IPS-15b (cell line): ENCODE results near the gene NEK6.
"Not testable (repeated sequence)": the region's sequence is repeated elsewhere in the genome, so short reads cannot be mapped to it uniquely, and the experiment has no call there.

Source experiments
- H3K27me3 ChIP-seq: one replicate; pipeline ENCODE4 v1.6.1; 2013; ENCODE audit warnings: low read length; ENCODE audit not compliant: control insufficient read depth, insufficient read depth
- H3K36me3 ChIP-seq: one replicate; pipeline ENCODE4 v1.6.1; 2013; ENCODE audit warnings: low read length; ENCODE audit not compliant: control insufficient read depth, insufficient read depth
- H3K4me1 ChIP-seq: one replicate; pipeline ENCODE4 v1.6.1; 2013; ENCODE audit warnings: mild to moderate bottlenecking, low read length; ENCODE audit not compliant: control insufficient read depth, insufficient read depth
- H3K4me3 ChIP-seq: one replicate; pipeline ENCODE4 v1.5.1; 2013; ENCODE audit warnings: low read depth, low read length
- H3K9ac ChIP-seq: one replicate; pipeline ENCODE4 v1.6.1; 2013; ENCODE audit warnings: low read depth, mild to moderate bottlenecking, low read length
- H3K9me3 ChIP-seq: one replicate; pipeline ENCODE4 v1.6.1; 2013; ENCODE audit warnings: mild to moderate bottlenecking, low read length; ENCODE audit not compliant: control insufficient read depth, insufficient read depth

NEK6 gene

GRCh38 chr9:124238546-124239140, 19.1 kb upstream of the NEK6 start:
- H3K4me1 ChIP-seq, result peaks cover 9% of the 10 kb centered on the region
- H3K36me3 ChIP-seq, result no peaks in the 10 kb centered on the region
- no peak overlapping the region for H3K4me3 ChIP-seq
- no peak overlapping the region for H3K9ac ChIP-seq
- no peaks in the 10 kb centered on the region for H3K27me3 ChIP-seq
- no peaks in the 10 kb centered on the region for H3K9me3 ChIP-seq

DNA sequence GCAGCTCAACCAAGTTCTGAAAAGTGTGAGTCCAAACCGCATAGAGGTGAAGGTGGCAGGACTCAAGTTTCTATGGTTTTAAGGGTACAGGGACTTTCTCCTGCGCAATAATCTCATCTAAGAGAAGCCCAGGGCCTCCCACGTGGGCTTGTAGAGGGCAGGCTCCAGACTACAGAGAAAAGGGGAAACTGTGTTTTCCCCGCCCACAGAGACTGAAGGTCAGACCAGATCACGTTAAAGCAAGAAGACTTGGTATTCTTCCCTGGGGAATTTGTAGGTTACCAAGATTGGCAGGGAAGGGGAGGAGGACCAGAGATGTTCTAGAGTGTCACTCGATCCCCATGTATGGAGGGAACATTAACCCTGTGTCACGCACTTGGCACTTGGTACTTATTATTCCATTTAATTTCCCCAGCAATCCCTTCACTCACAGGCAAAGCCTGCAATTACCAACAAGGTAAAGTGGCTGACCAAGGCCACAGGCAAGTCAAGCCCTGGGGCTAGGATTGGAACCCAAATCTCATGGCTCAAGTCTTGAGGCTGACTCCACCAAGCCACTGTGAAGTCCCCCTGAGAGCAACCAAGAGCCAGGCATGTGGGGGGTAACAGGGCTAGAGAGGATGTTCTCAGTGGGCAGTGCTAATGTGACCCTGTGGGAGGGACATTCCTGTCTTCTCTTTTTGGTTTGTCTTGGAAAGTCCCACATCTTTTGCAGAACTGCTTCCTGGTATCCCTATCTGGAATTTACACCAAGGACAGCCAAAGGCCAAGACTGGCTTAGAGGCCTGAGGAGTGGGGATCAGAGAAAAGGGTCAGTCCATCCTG, 18.3 kb upstream of the NEK6 start:
- Histone ChIP-seq H3K9me3 (no peaks in the 10 kb centered on the region), H3K36me3 (no peaks in the 10 kb centered on the region), H3K4me1 (peaks cover 9% of the 10 kb centered on the region), H3K9ac (no peak overlapping the region), H3K4me3 (no peak overlapping the region), H3K27me3 (no peaks in the 10 kb centered on the region)

DNA sequence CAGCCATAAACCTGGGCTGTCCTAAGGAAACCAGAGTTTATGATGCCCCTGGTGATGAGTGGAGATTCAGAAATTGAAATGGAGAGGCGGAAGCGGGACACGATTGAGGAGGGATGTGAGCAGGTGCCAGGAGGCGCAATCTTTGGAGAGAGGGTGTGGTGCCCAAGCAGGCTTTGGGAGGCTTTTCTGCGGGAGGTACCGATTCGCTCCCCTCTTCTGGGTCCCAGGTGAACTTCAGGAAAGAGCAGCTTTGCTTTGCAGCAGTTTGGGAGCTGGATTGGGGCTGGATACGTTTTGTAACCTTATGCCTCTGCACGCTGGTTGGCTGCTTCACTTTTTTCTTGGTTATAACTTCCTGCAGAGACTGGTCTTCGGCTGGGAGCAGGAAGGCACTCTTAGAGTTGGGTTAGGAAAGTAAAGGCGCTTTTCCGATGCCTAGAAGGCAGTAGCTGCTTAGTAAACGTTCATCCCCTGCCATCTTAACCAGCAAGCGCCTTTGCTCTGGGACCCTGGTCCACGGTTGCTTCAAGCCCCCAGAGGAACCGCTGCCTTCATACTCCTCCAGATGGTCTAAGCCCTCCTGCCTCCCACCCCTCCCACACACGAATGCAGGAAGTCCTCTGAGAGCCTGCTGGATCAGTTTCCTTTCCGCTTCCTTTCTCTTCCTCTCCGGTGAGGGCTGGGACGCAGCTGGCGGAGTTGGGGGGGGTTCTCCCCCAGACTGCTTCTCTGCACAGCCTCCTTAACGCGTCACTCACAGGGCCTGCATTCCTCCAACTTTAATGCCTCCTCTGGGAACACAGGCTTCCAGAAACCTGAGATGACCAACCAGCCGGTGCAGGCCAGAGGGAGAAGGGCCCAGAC, 15.2 kb upstream of the NEK6 start:
- peak overlapping the region; percentile 39 for H3K4me3 ChIP-seq

GRCh38 chr9:124247393-124247792, 10.4 kb upstream of the NEK6 start:
- not testable (repeated sequence) for H3K4me1 ChIP-seq, H3K27me3 ChIP-seq, H3K36me3 ChIP-seq, H3K9me3 ChIP-seq, H3K9ac ChIP-seq, H3K4me3 ChIP-seq

More for the DNA sequence above, 15.2 kb upstream of the NEK6 start:
- Histone ChIP-seq H3K36me3 (no peaks in the 10 kb centered on the region), H3K9ac (peak overlapping the region; percentile 24), H3K27me3 (no peaks in the 10 kb centered on the region), H3K9me3 (no peaks in the 10 kb centered on the region), H3K4me1 (peaks cover 9% of the 10 kb centered on the region)

GRCh38 chr9:124248066-124248465, 9.7 kb upstream of the NEK6 start:
- peaks cover 3% of the 10 kb centered on the region for H3K4me1 ChIP-seq
- H3K4me3 ChIP-seq, result no peak overlapping the region
- H3K36me3 ChIP-seq, result no peaks in the 10 kb centered on the region
- H3K9ac ChIP-seq, result no peak overlapping the region
- H3K9me3 ChIP-seq, result no peaks in the 10 kb centered on the region
- H3K27me3 ChIP-seq, result no peaks in the 10 kb centered on the region

DNA sequence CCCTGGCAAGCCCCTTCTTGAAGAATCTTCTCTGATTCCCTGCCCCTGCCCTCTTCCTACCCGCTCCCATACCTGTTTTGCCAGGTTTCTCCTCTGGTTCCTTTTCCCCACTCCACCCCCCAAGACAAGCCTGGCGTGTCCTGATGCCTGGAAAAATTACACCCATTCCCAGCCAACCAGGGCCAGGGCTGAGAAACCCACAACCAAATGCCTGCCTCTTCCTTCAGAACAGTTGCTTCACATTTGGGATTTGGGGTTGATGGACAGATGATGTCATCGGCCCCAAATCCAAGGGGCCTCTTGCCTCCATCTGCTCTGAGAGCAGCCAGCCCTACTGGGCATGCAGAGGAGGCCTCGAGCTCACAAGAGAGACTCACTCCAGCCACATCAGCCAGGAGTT, 8.8 kb upstream of the NEK6 start:
- Histone ChIP-seq H3K36me3 (no peaks in the 10 kb centered on the region), H3K4me3 (no peak overlapping the region), H3K9me3 (no peaks in the 10 kb centered on the region), H3K9ac (no peak overlapping the region), H3K27me3 (no peaks in the 10 kb centered on the region), H3K4me1 (no peaks in the 10 kb centered on the region)

DNA sequence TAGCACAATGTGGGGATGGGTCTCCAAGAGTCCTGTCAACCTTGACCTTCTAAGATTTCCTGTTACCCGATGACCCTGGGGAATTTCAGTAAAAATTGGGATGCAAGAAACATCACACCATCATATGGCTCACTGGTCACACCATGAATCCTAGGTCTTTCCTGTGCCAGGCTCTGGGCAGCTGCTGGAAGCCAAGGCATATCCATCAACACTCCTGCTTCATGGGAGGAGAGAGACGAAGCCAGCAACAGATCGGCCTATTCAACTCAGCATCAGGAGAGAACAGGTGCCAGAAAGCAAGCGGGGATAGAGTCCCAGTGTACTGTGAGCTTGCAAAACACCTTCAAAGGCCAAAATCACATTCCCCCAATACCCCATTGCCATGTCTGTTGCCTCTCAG, 6.5 kb upstream of the NEK6 start:
- no peaks in the 10 kb centered on the region for H3K27me3 ChIP-seq
- H3K36me3 ChIP-seq, result no peaks in the 10 kb centered on the region
- no peak overlapping the region for H3K9ac ChIP-seq
- no peak overlapping the region for H3K4me3 ChIP-seq
- H3K4me1 ChIP-seq, result no peaks in the 10 kb centered on the region
- no peaks in the 10 kb centered on the region for H3K9me3 ChIP-seq

DNA sequence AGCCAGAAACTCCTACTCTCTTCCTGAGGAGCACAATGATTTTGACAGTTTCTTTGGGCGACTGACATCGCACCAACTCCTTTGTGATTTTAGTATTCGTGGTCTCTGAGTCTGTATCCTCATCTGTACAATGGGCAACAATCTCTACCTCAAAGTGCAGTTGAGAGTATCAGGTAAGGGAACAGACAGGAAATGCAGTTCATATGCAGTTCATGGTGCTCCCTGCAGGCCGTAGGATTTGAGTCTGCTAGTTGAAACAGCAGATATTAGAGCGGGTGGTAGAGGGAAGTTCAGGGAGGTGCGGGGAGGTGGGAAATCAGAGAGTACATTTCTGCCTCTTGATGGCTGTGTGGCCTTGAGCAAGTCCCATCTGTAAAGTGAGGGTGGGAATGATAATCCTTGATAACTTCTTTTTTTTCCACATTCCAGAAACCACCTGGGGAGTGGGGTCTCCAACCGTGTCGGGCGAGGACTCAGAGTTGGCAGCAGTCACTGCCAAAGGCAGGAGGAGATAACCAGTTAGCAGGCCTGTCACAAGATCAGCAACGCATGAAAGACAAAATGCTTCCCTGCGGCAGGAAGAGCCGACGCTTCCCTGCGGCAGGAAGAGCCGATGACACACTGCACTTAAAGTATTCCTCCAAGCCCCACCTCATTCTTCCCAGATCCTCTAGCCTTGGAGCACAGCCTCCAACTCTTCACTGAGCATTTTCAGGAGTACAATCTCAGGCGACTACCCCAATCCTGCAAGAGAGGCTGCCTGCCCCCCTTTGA, 6.0 kb upstream of the NEK6 start:
- Histone ChIP-seq H3K36me3 (no peaks in the 10 kb centered on the region), H3K9ac (no peak overlapping the region), H3K4me3 (no peak overlapping the region), H3K4me1 (no peaks in the 10 kb centered on the region), H3K27me3 (no peaks in the 10 kb centered on the region), H3K9me3 (no peaks in the 10 kb centered on the region)

DNA sequence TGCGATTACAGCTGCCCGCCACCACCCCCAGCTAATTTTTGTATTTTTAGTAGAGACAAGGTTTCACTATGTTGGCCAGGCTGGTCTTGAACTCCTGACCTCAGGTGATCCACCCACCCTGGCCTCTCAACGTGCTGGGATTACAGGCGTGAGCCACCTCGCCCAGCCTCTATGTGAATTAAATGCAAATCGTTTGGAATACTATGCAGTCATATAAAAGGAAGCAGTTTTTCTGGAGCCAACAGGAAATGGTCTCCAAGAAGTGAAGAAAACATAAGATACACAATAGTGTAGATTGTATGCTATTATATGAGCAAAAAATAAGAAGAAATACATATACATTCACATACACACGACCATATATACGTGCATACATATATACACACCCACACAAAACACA, 4.9 kb upstream of the NEK6 start:
- not testable (repeated sequence) for H3K4me3 ChIP-seq, H3K4me1 ChIP-seq, H3K27me3 ChIP-seq, H3K9ac ChIP-seq, H3K9me3 ChIP-seq, H3K36me3 ChIP-seq

DNA sequence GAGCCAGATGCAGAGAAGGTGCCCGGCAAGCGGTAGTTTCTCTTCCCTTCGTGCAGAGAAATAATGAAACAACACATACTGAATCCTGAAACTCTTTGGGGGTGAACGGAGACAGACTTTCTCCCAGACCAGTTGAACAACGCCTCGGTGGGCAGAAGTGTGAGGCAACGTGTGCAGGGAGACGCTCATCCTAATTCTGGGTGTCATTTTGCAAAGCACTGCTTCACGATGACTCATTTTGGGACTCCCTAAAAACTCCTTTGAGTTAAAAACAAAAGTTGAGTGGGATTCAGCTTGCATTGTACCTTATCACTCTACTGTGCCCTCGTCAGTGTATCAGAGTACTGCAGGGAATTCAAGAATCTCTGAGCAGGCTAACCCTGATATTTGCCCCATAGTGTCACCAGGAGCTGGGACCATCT, 3.5 kb upstream of the NEK6 start:
- Histone ChIP-seq H3K36me3 (no peaks in the 10 kb centered on the region), H3K4me1 (no peaks in the 10 kb centered on the region), H3K27me3 (no peaks in the 10 kb centered on the region), H3K9me3 (no peaks in the 10 kb centered on the region), H3K4me3 (no peak overlapping the region), H3K9ac (no peak overlapping the region)

GRCh38 chr9:124255222-124255621, 2.5 kb upstream of the NEK6 start:
- Histone ChIP-seq H3K9ac (no peak overlapping the region), H3K9me3 (no peaks in the 10 kb centered on the region), H3K4me1 (peaks cover 2% of the 10 kb centered on the region), H3K36me3 (no peaks in the 10 kb centered on the region), H3K27me3 (no peaks in the 10 kb centered on the region), H3K4me3 (no peak overlapping the region)
